Thyroid gland (tissue), 4 donors: Measurements from ENCODE around the gene PLCB1. TPM values are rescaled to one million over a fixed set of nuclear protein-coding genes. Genes with fewer than 3 reads are reported as not detected.

Experiments used
- DNase-seq, 2 donors: peaks; one replicate each; pipeline ENCODE4 v3.0.0-alpha.2; 2019
- H3K27ac ChIP-seq, 3 donors: fragments of 200-600 bp; sonication (generic); 1 replicate in 2 of 3; 2 replicates in 1 of 3; pipeline ENCODE4 v1.5.1; 2016 to 2019; ENCODE audit warnings: mild to moderate bottlenecking in 1 of 3, moderate library complexity in 1 of 3
- H3K27me3 ChIP-seq: fragments of 200-600 bp; sonication (generic); one replicate; pipeline ENCODE4 v1.5.1; 2019
- H3K36me3 ChIP-seq, 2 donors: fragments of 200-600 bp; sonication (generic); one replicate each; pipeline ENCODE4 v1.5.1; 2016 to 2019
- H3K4me1 ChIP-seq, 2 donors: fragments of 200-600 bp; sonication (generic); one replicate each; pipeline ENCODE4 v1.5.1; 2017 to 2019
- H3K4me3 ChIP-seq, 3 donors: fragments of 200-600 bp; sonication (generic); replicated peaks in 1 of 3; 1 replicate in 2 of 3; 2 replicates in 1 of 3; pipeline ENCODE4 v1.5.1; 2016; ENCODE audit warnings: mild to moderate bottlenecking in 1 of 3
- H3K9me3 ChIP-seq: fragments of 200-600 bp; sonication (generic); one replicate; pipeline ENCODE4 v1.5.1; 2017
- CTCF ChIP-seq, 6 experiments: fragments of 200-600 bp in 3 of 6; fragments of 450-650 bp in 3 of 6; sonication (generic) in 3 of 6; IDR thresholded peaks; one replicate each; pipeline ENCODE4 v1.5.1; 2016 to 2019; ENCODE audit warnings: antibody characterized with exemption in 6 of 6, mild to moderate bottlenecking in 2 of 6, inconsistent platforms in 1 of 6, moderate library complexity in 1 of 6
- POLR2A ChIP-seq, 2 donors: fragments of 450-650 bp; IDR thresholded peaks; one replicate each; pipeline ENCODE4 v1.6.1; 2017; ENCODE audit warnings: antibody characterized with exemption in 2 of 2, mild to moderate bottlenecking in 2 of 2, moderate library complexity in 1 of 2
- WGBS, 2 donors: methylation state at CpG; one replicate each; pipeline ENCODE4 v1.1.5; 2017; 5-methylcytosine and 5-hydroxymethylcytosine counted together
- intact Hi-C: fragments of 100-400 bp; cut with DNase I; formaldehyde crosslinking; loops from one replicate; pipeline ENCODE4 v1.15.1; 2023
- total RNA-seq, 4 donors: library from RNA; depleted of rRNA; stranded (reverse); fragments of >200 nt; gene quantifications; one replicate each; pipeline ENCODE4 v1.2.3, GENCODE V29; 2016

Gene PLCB1
- 10 to 100 TPM in 2 of 4 donors, 1 to 10 TPM in 2; 7.3 to 14.1 (median 11.0) TPM for total RNA-seq

GRCh38 chr20:8131598-8132483, at the start of gene PLCB1:
PLCB1 (plus strand) TSS chr20:8132266; CDS start chr20:8132652, 386 bp downstream.
- peaks cover 7 to 10% of the 10 kb centered on the region in 2 donors for H3K4me1 ChIP-seq
- H3K9me3 ChIP-seq = no peaks in the 10 kb centered on the region
- H3K27ac ChIP-seq = peak within 1 kb of the TSS in 2 of 3 donors; percentile 50 to 53
- intact Hi-C loops = loop anchor here (10.0 kb wide), 2 partner anchors 253 to 583 kb away; no protein-coding TSS in a partner anchor
- no peaks in the 10 kb centered on the region for H3K27me3 ChIP-seq
- TF ChIP-seq CTCF (IDR thresholded peaks at IDR 0.05) = peak; percentile 68 to 97 (median 77)
- no peak for TF ChIP-seq POLR2A (IDR thresholded peaks at IDR 0.05)
- WGBS, 2 donors = 1% methylated on average over 17 to 39 of the region's 65 CpGs
- H3K4me3 ChIP-seq = peak within 1 kb of the TSS in 2 of 3 donors; percentile 35 to 44
- DNase-seq = peak; percentile 80 to 82
- no peaks in the 10 kb centered on the region for H3K36me3 ChIP-seq

GRCh38 chr20:8082989-8083388, 49.1 kb upstream of the PLCB1 start:
- Histone ChIP-seq H3K4me1 (no peaks in the 10 kb centered on the region), H3K27me3 (no peaks in the 10 kb centered on the region), H3K36me3 (no peaks in the 10 kb centered on the region), H3K9me3 (no peaks in the 10 kb centered on the region), H3K4me3 (no peak overlapping the region), H3K27ac (no peak overlapping the region)
- no peak for DNase-seq
- intact Hi-C loops = no loop called here
- TF ChIP-seq CTCF (IDR thresholded peaks at IDR 0.05) (no peak), POLR2A (IDR thresholded peaks at IDR 0.05) (no peak)

- H3K27me3 ChIP-seq = no peaks in the 10 kb centered on the region
- no peak overlapping the region for H3K27ac ChIP-seq
- 86 to 92% methylated on average over 5 of the region's 5 CpGs for WGBS, 2 donors
- no peaks in the 10 kb centered on the region for H3K9me3 ChIP-seq
- peaks cover 2 to 11% of the 10 kb centered on the region in 2 donors for H3K4me1 ChIP-seq
- H3K4me3 ChIP-seq = no peak overlapping the region
- DNase-seq = no peak
- TF ChIP-seq CTCF (IDR thresholded peaks at IDR 0.05) (no peak), POLR2A (IDR thresholded peaks at IDR 0.05) (no peak)
- intact Hi-C loops = no loop called here
- H3K36me3 ChIP-seq = no peaks in the 10 kb centered on the region
Observed at GRCh38 chr20:8089668-8090067, 42.4 kb upstream of the PLCB1 start.

GRCh38 chr20:8094415-8094818, 37.6 kb upstream of the PLCB1 start:
- no peak for TF ChIP-seq CTCF (IDR thresholded peaks at IDR 0.05)
- Histone ChIP-seq H3K4me1 (peaks cover 14 to 15% of the 10 kb centered on the region in 2 donors), H3K4me3 (no peak overlapping the region), H3K27ac (peak overlapping the region in 2 of 3 donors; percentile 6 to 73), H3K36me3 (no peaks in the 10 kb centered on the region), H3K27me3 (no peaks in the 10 kb centered on the region), H3K9me3 (no peaks in the 10 kb centered on the region)
- intact Hi-C loops = no loop called here
- peak; percentile 93 to 94 for DNase-seq
- WGBS, 2 donors = 0% methylated on average over 1 of the region's 1 CpG

GRCh38 chr20:8094850-8095249, 37.2 kb upstream of the PLCB1 start:
- 10 to 13% methylated on average over 2 of the region's 2 CpGs for WGBS, 2 donors
- Histone ChIP-seq H3K4me3 (no peak overlapping the region), H3K36me3 (no peaks in the 10 kb centered on the region), H3K4me1 (peaks cover 14 to 15% of the 10 kb centered on the region in 2 donors), H3K27me3 (no peaks in the 10 kb centered on the region), H3K27ac (peak overlapping the region in 2 of 3 donors; percentile 6 to 73), H3K9me3 (no peaks in the 10 kb centered on the region)
- no peak for DNase-seq
- TF ChIP-seq POLR2A (IDR thresholded peaks at IDR 0.05) (no peak), CTCF (IDR thresholded peaks at IDR 0.05) (no peak)
- intact Hi-C loops = no loop called here
